Ramos (cell line): ENCODE results near the gene CASZ1.

ENCODE experiments used
- in situ Hi-C: fragments of 300-500 bp; cut with MboI; formaldehyde crosslinking; loops from one replicate; pipeline ENCODE4 v1.14.3; 2022; ENCODE audit warnings: low sequenced_read_pairs; ENCODE audit not compliant: unreplicated experiment

Gene CASZ1

GRCh38 chr1:10665930-10666850 is 130.3 kb downstream of the CASZ1 start:
- in situ Hi-C loops, result no loop called here

- in situ Hi-C loops, result no loop called here
Measured at GRCh38 chr1:10665226-10665625, 131.2 kb downstream of the CASZ1 start.

DNA sequence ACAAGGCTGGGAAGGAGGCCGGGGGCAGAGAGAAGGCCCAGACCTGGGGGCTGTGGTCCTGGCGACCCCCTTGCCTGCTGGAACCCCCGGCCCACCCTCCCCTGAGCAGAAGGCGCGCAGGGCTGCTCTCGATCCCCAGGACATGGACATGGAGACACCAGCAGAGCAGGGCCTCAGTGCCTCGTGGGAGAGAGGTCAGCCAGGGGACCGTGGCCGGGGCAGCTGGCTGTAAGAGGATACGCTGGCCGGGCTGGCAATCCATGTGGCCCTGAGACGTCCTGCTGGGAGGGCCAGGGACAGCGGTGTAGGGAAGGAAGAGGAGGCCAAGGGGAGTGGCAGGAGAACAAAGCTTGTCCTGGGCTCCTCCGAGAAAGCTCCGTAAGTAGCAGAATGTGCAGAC is 132.2 kb downstream of the CASZ1 start:
- in situ Hi-C loops, result no loop called here

DNA sequence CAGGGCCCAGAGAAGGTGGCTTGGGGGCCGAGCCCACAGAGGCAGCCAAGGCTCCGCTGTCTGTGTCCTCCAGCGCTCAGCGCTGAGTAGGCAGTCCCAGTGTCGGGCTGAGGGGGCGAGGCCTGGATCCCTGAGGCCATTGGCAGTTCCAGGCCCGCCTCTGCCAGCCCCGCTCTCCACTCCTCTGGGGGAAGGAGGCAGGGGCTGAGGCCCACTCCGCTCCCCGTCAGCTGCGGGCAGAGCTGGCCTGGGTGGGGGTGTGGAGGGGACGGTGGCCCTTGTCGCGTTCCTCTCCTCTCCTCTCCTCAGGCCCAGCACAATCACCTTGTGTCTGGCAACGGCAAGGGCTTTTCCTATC is 132.8 kb downstream of the CASZ1 start:
- in situ Hi-C loops, result no loop called here

GRCh38 chr1:10662824-10663677 is 133.4 kb downstream of the CASZ1 start:
- in situ Hi-C loops, result no loop called here

DNA sequence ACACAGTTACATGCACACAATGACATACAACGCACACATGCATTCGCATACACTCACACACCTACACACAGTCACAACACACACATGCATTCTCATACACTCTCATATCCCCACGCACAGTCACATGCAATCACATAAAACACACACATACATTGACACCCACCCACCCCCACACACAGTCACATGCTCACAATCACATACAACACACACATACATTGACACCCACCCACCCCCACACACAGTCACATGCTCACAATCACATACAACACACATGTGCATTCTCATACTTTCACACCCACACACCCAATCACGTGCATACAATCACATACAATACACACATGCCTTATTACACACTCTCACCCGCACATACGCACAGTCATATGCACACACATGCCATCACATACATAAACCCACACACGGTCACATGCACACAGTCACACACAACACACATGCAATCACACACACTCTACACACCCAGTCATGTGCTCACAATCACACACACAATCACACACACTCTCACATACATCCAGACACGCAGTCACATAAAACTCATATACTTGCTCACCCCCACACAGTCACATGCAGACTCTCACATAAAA is 134.3 kb downstream of the CASZ1 start:
- in situ Hi-C loops, result no loop called here

GRCh38 chr1:10661453-10661852 is 135.0 kb downstream of the CASZ1 start:
- in situ Hi-C loops, result no loop called here

DNA sequence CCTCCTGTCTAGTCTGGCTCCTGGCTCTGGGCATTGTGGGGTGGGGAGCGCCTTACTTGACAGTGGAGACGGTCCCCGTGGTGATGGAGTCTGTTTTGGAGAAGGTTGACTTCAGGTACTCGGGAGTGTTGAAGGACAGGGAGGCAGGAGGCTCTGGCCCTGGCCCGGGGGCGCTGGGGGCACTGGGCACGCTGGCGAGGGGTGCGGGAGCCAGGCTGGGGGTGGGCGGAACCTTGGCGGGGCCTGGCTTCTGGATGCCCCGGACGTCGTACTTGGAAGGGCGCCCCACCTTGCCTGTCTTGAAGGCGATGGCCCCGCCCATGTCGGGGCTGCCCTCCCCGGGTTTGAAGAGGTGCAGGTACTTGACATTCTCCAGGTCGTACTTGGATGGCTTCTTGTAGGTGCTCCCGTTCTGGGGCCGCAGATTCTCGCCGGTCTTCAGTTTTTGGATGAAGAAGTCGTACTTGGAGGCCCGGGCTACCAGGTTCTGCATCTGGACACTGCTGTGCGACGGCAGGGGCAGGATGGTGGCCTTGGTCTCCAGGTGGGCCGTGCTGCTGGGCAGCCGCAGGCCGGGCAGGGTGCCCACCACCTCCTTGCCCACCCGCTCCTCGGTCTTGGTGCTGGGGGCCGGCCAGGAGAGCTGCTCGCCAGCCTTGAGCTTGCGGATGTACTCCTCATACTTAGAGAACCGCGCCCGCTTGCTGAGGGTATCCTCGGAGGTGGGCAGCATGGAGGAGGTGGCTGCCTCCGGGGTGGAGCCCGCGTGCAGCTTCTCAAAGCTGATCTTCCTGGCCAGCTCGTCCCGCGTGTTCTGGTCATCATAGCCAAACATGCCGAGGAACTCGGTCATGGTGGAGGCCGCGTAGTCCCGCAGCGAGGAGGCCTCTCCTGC is 136.6 kb downstream of the CASZ1 start:
- in situ Hi-C loops, result no loop called here

- in situ Hi-C loops, result no loop called here
Measured at GRCh38 chr1:10659218-10659617, 137.2 kb downstream of the CASZ1 start.

- in situ Hi-C loops, result no loop called here
Measured at GRCh38 chr1:10658396-10659066, 137.9 kb downstream of the CASZ1 start.

GRCh38 chr1:10657088-10657847 is 139.2 kb downstream of the CASZ1 start:
- in situ Hi-C loops, result no loop called here

- in situ Hi-C loops, result no loop called here
Measured at GRCh38 chr1:10656431-10656830, 140.0 kb downstream of the CASZ1 start.

GRCh38 chr1:10655002-10655401 is 141.4 kb downstream of the CASZ1 start:
- in situ Hi-C loops, result no loop called here

GRCh38 chr1:10653370-10654125 is 142.9 kb downstream of the CASZ1 start:
- in situ Hi-C loops, result no loop called here

DNA sequence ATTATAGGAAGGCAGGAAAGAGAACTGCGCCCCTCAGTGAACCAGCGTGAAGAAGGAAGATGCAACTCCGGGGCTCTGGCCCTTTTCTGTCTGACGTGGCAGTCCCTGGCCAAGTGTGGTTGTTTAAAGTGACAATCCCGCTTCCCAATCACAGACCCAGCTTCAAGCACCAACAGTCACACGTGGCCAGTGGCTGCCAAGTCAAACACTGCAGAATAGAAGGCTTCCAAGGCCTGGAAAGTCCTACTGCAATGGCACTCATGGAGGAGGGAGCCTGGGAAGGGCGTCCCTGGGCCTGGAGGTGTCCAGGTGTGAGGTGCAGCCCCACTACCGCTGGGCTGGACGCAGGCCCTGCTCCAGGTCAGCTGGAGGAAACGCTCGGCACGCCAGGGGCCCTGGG is 143.8 kb downstream of the CASZ1 start:
- in situ Hi-C loops, result no loop called here

DNA sequence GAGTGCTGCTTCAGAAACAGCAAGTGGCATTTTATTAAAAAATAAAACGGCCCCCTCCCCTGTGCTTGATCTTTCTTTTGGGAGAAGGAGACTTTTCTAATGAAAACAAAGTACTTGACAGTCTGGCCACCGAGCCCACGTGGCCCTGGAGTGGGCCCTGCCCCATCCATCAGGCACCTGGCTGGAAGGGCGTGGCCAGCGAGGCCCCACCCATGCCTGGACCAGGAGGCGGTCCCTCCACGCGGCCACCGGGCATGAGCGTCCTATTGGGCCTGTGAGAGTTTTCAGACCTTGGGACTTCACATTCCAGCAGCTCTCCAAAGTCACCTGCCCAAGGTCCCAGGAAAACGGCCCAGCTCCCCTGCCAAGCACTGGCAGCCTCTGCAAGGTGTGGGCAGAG is 144.7 kb downstream of the CASZ1 start:
- in situ Hi-C loops, result no loop called here

DNA sequence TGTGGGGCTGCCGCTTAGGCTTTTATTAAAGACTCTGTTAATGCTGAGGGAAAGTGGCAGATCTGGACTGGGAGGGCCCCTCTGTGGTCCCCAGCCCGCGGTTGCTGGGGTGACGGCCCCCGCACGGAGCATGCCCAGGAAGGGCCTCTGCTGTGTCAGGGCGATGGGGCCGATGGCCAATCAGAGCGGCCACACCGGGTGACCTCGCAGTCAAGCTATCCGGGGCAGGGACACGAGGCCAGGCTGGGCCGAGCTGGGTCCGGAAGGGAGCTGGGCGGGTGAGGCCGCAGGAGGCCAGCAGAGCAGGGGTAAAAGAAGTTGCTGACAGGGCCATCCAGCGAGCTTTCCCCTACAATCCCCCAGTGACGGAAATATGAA is 145.1 kb downstream of the CASZ1 start:
- in situ Hi-C loops, result no loop called here
